Panc1 (cell line): ENCODE measurements around the gene CACNA1E. TPM values are rescaled to one million over a fixed set of nuclear protein-coding genes. Genes with fewer than 3 reads are reported as not detected.

ENCODE experiments used
- ATAC-seq: fragments of 200-7000 bp; cut with Tn5 transposase; 2 replicates; pipeline ENCODE4 v1.9.1; 2020; ENCODE audit warnings: mild to moderate bottlenecking, moderate library complexity
- BruUV-seq: library from RNA; stranded (reverse); fragments of 400-500 nt; replicated peaks from 2 replicates; lab custom pipeline; 2021; lab: Mats Ljungman, UMichigan
- CTCF ChIA-PET: fragments of 300-600 bp; sonication (Branson Sonifier 250); formaldehyde crosslinking; loops from one replicate; lab custom pipeline; 2022; ENCODE audit warnings: antibody characterized with exemption; lab: Charles Lee
- POLR2A ChIA-PET: fragments of 300-600 bp; sonication (Branson Sonifier 250); formaldehyde crosslinking; loops from one replicate; lab custom pipeline; 2022; ENCODE audit warnings: antibody characterized with exemption; lab: Charles Lee
- DNase-seq: peaks from one replicate; pipeline ENCODE4 v3.0.0-alpha.2; 2010; ENCODE audit warnings: low read depth, low spot score
- H3K27ac ChIP-seq: 2 replicates; pipeline ENCODE4 v1.5.1; 2011; ENCODE audit warnings: mild to moderate bottlenecking, low read length, inconsistent platforms
- H3K27me3 ChIP-seq: fragments of 200-500 bp; sonication (Bioruptor generic); 2 replicates; pipeline ENCODE4 v1.6.0; 2014; ENCODE audit warnings: low read length, inconsistent platforms; ENCODE audit not compliant: control insufficient read depth, insufficient read depth
- H3K36me3 ChIP-seq: fragments of 200-500 bp; sonication (Bioruptor generic); 2 replicates; pipeline ENCODE4 v1.5.1; 2014; ENCODE audit warnings: inconsistent platforms, mild to moderate bottlenecking, low read length, moderate library complexity; ENCODE audit not compliant: control insufficient read depth, insufficient read depth
- H3K4me1 ChIP-seq: 2 replicates; pipeline ENCODE4 v1.5.1; 2011; ENCODE audit warnings: inconsistent platforms, mild to moderate bottlenecking, low read length, moderate library complexity; ENCODE audit not compliant: control insufficient read depth, insufficient read depth
- H3K4me3 ChIP-seq, 2 experiments: 2 replicates each; pipeline ENCODE4 v1.5.1; 2011 to 2012; ENCODE audit warnings: low read depth in 2 of 2, low read length in 2 of 2, mild to moderate bottlenecking in 2 of 2, inconsistent platforms in 1 of 2, moderate library complexity in 1 of 2
- H3K9me3 ChIP-seq: fragments of 200-500 bp; sonication (Bioruptor generic); 2 replicates; pipeline ENCODE4 v1.5.1; 2014; ENCODE audit warnings: low read depth, mild to moderate bottlenecking, inconsistent platforms, low read length, moderate library complexity; ENCODE audit not compliant: control insufficient read depth, insufficient read depth
- POLR2AphosphoS5 ChIP-seq: IDR thresholded peaks from 2 replicates; pipeline ENCODE4 v1.6.1; 2012; ENCODE audit warnings: mild to moderate bottlenecking, low read depth, low read length, moderate library complexity
- REST ChIP-seq, 2 experiments: IDR thresholded peaks; 2 replicates each; pipeline ENCODE4 v1.6.1; 2011 to 2012; ENCODE audit warnings: low read depth in 2 of 2, control low read depth in 1 of 2, low read length in 1 of 2, mild to moderate bottlenecking in 1 of 2, moderate library complexity in 1 of 2; ENCODE audit not compliant: insufficient read depth in 1 of 2
- SIN3A ChIP-seq: IDR thresholded peaks from 2 replicates; pipeline ENCODE4 v1.6.1; 2012; ENCODE audit warnings: low read depth, mild to moderate bottlenecking, low read length, moderate library complexity, borderline replicate concordance; ENCODE audit not compliant: insufficient read depth
- TCF7L2 ChIP-seq: IDR thresholded peaks from 2 replicates; pipeline ENCODE4 v1.6.1; 2011; ENCODE audit warnings: mild to moderate bottlenecking, low read depth, low read length, inconsistent platforms
- in situ Hi-C: cut with HindIII; loops from 2 replicates; pipeline ENCODE4 v1.10.0; 2016; ENCODE audit warnings: low sequenced_read_pairs, low pct_unique_long_range_greater_than_20kb
- intact Hi-C: fragments of 100-400 bp; cut with micrococcal nuclease; formaldehyde crosslinking; loops from one replicate; pipeline ENCODE4 v1.10.0; 2022; ENCODE audit not compliant: unreplicated experiment
- total RNA-seq: library from RNA; stranded (reverse); gene quantifications from one replicate; pipeline ENCODE4 v1.2.1, GENCODE V29; 2021; ENCODE audit not compliant: unreplicated experiment
- TF ChIP-seq, protein P1 (sequence below): fragments of 450-650 bp; IDR thresholded peaks from 2 replicates; pipeline ENCODE4 v1.5.1; 2017; ENCODE audit warnings: mild to moderate bottlenecking

The CACNA1E gene
- total RNA-seq, 1 experiment from 2014 or later = not detected

DNA sequence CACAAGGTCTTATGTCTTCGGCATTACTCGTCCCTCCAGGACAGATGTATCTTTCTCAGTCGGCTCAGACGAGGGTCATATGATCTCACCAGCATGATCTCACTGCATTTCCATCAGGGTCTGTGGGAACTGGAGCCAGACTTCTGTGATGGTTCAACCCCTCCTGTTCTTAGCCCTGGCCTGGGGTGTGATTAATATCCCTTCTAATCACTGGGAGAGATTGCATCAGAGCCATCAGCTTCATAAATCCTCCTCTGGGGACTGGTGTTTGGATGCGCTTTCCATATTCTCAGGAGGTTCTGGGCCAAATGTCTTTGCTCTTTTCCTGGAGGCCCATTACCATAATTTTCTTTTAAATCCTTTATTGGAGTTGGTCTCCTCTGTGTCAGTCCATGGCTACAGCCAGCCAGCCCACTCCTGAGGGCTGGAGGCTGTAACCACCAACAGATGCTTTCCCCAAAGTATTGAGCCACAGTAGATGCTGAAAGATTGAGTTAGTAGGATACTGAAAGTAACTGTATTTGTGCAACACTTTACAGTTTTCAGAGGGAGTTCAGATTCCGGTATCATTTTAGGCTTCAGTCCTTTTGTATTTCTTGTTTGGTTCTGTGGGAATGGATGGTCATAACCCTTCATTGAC, 20.0 kb downstream of the CACNA1E start:
- POLR2A ChIA-PET = no interaction called here

GRCh38 chr1:181504399-181504842, 21.1 kb downstream of the CACNA1E start:
- H3K9me3 ChIP-seq = no peaks in the 10 kb centered on the region
- ChIA-PET CTCF (interaction anchor here (0.8 kb wide), 1 partner anchor 12 kb away, joined by 3 read pairs; no protein-coding TSS in a partner anchor), POLR2A (no interaction called here)
- in situ Hi-C loops (no loop called here), intact Hi-C loops (no loop called here)
- no peaks in the 10 kb centered on the region; the same call in 1 of the 2 replicates for H3K27me3 ChIP-seq
- DNase-seq (no peak), ATAC-seq (no peak)
- no TSS peak for BruUV-seq
- H3K27ac ChIP-seq = no peak overlapping the region
- no peaks in the 10 kb centered on the region for H3K36me3 ChIP-seq
- no peak overlapping the region for H3K4me3 ChIP-seq
- H3K4me1 ChIP-seq = no peaks in the 10 kb centered on the region
- no peak for TF ChIP-seq TCF7L2
- TF ChIP-seq, protein P1, sequence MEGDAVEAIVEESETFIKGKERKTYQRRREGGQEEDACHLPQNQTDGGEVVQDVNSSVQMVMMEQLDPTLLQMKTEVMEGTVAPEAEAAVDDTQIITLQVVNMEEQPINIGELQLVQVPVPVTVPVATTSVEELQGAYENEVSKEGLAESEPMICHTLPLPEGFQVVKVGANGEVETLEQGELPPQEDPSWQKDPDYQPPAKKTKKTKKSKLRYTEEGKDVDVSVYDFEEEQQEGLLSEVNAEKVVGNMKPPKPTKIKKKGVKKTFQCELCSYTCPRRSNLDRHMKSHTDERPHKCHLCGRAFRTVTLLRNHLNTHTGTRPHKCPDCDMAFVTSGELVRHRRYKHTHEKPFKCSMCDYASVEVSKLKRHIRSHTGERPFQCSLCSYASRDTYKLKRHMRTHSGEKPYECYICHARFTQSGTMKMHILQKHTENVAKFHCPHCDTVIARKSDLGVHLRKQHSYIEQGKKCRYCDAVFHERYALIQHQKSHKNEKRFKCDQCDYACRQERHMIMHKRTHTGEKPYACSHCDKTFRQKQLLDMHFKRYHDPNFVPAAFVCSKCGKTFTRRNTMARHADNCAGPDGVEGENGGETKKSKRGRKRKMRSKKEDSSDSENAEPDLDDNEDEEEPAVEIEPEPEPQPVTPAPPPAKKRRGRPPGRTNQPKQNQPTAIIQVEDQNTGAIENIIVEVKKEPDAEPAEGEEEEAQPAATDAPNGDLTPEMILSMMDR = peak; percentile 34; the same call in 1 of the 2 replicates
- no peak for TF ChIP-seq REST (IDR thresholded peaks at IDR 0.05; ENCODE audit: insufficient read depth in 1 of 2, low read depth in 2 of 2, low read length in 1 of 2)

More for the DNA sequence above, 20.0 kb downstream of the CACNA1E start:
- Histone ChIP-seq H3K4me1 (no peaks in the 10 kb centered on the region), H3K27ac (no peak overlapping the region), H3K4me3 (no peak overlapping the region), H3K9me3 (no peaks in the 10 kb centered on the region), H3K27me3 (peaks cover under 1% of the 10 kb centered on the region; the same call in 1 of the 2 replicates), H3K36me3 (no peaks in the 10 kb centered on the region)
- intact Hi-C loops (no loop called here), in situ Hi-C loops (no loop called here)
- no TSS peak for BruUV-seq
- CTCF ChIA-PET = interaction anchor here (0.8 kb wide), 1 partner anchor 11 kb away, joined by 3 read pairs; no protein-coding TSS in a partner anchor
- ATAC-seq = no peak
- no peak for TF ChIP-seq TCF7L2
- TF ChIP-seq SIN3A = no peak
- no peak for TF ChIP-seq POLR2AphosphoS5
- TF ChIP-seq REST (IDR thresholded peaks at IDR 0.05; ENCODE audit: insufficient read depth in 1 of 2, low read depth in 2 of 2, low read length in 1 of 2) = no peak
- TF ChIP-seq, protein P1 = no peak
- DNase-seq = no peak
